ENCODE results near the gene RAG1.

DNA sequence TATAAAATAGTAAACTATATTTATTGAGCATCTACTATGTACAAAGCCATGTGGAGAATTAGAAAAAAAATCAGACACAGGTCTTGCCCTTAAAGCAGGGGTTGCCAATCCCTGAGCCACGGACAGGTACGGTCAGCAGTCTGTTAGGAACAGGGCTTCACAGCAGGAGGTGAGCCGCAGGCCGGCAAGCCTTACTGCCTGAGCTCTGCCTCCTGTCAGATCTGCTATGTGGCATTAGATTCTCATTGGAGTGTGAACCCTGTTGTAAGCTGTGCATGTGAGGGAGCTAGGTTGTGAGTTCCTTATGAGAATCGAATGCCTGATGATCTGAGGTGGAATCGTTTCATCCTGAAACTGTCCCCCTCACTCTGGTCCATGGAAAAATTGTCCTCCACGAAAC is 32.4 kb downstream of the RAG1 start:
- TF ChIP-seq EP300 (IDR thresholded peaks at IDR 0.05; ENCODE audit: low read depth) (no peak), POLR2A (IDR thresholded peaks at IDR 0.05) (no peak)
